PFSK-1 (cell line): ENCODE measurements around the gene CCDC8.

Experiments
- POLR2AphosphoS5 ChIP-seq: IDR thresholded peaks from 2 replicates; pipeline ENCODE4 v1.6.1; 2012; ENCODE audit warnings: low read depth, mild to moderate bottlenecking, control low read depth, low read length, moderate library complexity
- REST ChIP-seq, 2 experiments: IDR thresholded peaks; 2 replicates each; pipeline versions ENCODE4 v1.6.1 to v1.8.0; 2011 to 2012; ENCODE audit warnings: low read depth in 2 of 2, low read length in 2 of 2, control low read depth in 1 of 2, inconsistent platforms in 1 of 2, mild to moderate bottlenecking in 1 of 2, moderate library complexity in 1 of 2; ENCODE audit not compliant: insufficient read depth in 1 of 2
- TAF1 ChIP-seq: IDR thresholded peaks from 2 replicates; pipeline ENCODE4 v1.6.1; 2012; ENCODE audit warnings: low read length, control low read depth, borderline replicate concordance; ENCODE audit not compliant: insufficient read depth

GRCh38 chr19:46428239-46429135 is 15.1 kb upstream of the CCDC8 start, which contains the start of gene PNMA8C:
- TF ChIP-seq REST (IDR thresholded peaks at IDR 0.05; ENCODE audit: insufficient read depth in 1 of 2, low read depth in 2 of 2, low read length in 2 of 2) (no peak), POLR2AphosphoS5 (no peak), TAF1 (no peak)
